ENCODE results near the gene EREG. TPM values are rescaled to one million over a fixed set of nuclear protein-coding genes. Genes with fewer than 3 reads are reported as not detected.

The EREG gene, protein sequence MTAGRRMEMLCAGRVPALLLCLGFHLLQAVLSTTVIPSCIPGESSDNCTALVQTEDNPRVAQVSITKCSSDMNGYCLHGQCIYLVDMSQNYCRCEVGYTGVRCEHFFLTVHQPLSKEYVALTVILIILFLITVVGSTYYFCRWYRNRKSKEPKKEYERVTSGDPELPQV
- total RNA-seq (2014; rRNA removed; shearing (Covaris generic)) (not detected in 2 replicates), total RNA-seq (2022) (not detected in 2 replicates), Bru-seq, nascent RNA (percentile 30 among the genes with signal in this experiment), BruChase-seq, experiment 1, labeled RNA remaining after a 6-hour chase (percentile 30 among the genes with signal in this experiment), BruChase-seq, experiment 2, labeled RNA remaining after a 2-hour chase (percentile 38 among the genes with signal in this experiment)
- long read RNA-seq = 0 reads

DNA sequence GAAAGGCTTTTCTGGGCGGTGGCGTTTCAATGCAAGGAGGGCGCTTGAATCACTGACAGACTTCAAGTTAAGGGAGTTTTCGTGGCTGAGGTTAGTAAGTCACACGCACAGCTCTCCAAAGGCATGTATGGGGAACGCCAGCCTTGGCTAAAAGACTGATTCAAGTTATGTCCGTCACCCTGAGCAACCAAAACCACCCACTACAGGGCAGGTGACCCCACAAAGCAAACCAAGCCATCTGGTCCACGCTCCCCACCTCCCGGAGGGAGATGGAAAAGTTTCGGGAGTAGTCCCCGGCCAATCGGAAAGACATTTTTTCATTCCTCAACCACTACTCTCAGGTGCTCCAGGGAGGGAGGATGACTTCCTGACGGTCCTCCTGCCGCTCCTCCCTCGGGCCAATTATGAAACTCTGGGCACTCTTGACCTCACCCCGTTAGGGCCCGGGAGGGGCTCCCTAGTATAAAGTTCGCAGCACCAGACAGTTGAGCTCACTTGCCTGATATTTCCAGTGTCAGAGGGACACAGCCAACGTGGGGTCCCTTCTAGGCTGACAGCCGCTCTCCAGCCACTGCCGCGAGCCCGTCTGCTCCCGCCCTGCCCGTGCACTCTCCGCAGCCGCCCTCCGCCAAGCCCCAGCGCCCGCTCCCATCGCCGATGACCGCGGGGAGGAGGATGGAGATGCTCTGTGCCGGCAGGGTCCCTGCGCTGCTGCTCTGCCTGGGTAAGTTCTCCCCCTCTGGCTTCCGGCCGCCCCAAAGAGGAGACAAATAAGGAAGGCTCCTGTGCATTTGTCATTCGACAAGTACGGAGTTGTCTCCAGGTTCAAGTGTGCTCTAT, at the start of gene EREG:
EREG (plus strand) TSS at position 494 of the 840 bp plus-strand sequence; CDS start at position 658, 164 bp downstream.
- Histone ChIP-seq H3K4me1 (ENCODE audit: insufficient read depth, low read length, poor library complexity, severe bottlenecking) (no peaks in the 10 kb centered on the region), H3K4me3 (ENCODE audit: low read depth, low read length, poor library complexity, severe bottlenecking) (no peak within 1 kb of the TSS), H3K4me2 (ENCODE audit: low read length) (no peak within 1 kb of the TSS), H3K9me2 (ENCODE audit: insufficient read depth, low read length) (no peaks in the 10 kb centered on the region), H3K27ac (ENCODE audit: low read depth, low read length, poor library complexity, severe bottlenecking) (no peak within 1 kb of the TSS), H3K36me3 (ENCODE audit: insufficient read depth, low read length) (no peaks in the 10 kb centered on the region), H2AFZ (ENCODE audit: low read length) (no peak within 1 kb of the TSS), H3K9me3 (ENCODE audit: low read length) (no peaks in the 10 kb centered on the region), H3K79me2 (ENCODE audit: insufficient read depth, low read depth, low read length) (no peaks in the 10 kb centered on the region), H4K20me1 (ENCODE audit: insufficient read depth, low read length) (no peaks in the 10 kb centered on the region)
- CTCF ChIA-PET (ENCODE audit: unreplicated experiment) = no interaction called here
- POLR2A ChIA-PET = no interaction called here
- intact Hi-C loops (cut with micrococcal nuclease; ENCODE audit: unreplicated experiment) = no loop called here
- DNase-seq (ENCODE audit: low spot score) = no peak
- no TSS peak for BruUV-seq (replicated peaks)
- TF ChIP-seq, protein P1, sequence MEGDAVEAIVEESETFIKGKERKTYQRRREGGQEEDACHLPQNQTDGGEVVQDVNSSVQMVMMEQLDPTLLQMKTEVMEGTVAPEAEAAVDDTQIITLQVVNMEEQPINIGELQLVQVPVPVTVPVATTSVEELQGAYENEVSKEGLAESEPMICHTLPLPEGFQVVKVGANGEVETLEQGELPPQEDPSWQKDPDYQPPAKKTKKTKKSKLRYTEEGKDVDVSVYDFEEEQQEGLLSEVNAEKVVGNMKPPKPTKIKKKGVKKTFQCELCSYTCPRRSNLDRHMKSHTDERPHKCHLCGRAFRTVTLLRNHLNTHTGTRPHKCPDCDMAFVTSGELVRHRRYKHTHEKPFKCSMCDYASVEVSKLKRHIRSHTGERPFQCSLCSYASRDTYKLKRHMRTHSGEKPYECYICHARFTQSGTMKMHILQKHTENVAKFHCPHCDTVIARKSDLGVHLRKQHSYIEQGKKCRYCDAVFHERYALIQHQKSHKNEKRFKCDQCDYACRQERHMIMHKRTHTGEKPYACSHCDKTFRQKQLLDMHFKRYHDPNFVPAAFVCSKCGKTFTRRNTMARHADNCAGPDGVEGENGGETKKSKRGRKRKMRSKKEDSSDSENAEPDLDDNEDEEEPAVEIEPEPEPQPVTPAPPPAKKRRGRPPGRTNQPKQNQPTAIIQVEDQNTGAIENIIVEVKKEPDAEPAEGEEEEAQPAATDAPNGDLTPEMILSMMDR (conservative IDR thresholded peaks at IDR 0.05; ENCODE audit: low read length) = no peak
- TF ChIP-seq EZH2phosphoT487 (IDR thresholded peaks at IDR 0.05; ENCODE audit: borderline replicate concordance, low read depth, low read length) = no peak

DNA sequence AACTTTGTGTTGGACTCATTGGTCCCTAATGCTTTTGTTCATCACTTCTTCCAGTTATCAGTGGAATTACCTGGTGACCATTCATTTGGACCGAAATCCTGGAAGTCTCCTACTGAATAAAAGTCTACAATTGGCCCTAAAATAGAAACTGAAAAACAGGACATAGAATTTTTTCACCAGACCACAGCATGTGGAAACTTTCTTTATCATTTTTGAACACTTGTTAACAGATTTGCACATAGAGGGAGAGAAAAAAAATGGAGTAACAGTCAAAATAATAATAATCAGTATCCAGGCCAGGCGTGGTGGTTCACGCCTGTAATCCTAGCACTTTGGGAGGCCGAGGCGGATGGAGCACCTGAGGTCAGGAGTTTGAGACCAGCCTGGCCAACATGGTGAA, 49.6 kb upstream of the EREG start:
- H3K9me3 ChIP-seq (ENCODE audit: low read length) = no peaks in the 10 kb centered on the region
- no peak overlapping the region for H3K4me3 ChIP-seq (ENCODE audit: low read depth, low read length, poor library complexity, severe bottlenecking)
- H3K27ac ChIP-seq (ENCODE audit: low read depth, low read length, poor library complexity, severe bottlenecking) = no peak overlapping the region
- ChIA-PET CTCF (ENCODE audit: unreplicated experiment) (no interaction called here), POLR2A (no interaction called here)
- no peaks in the 10 kb centered on the region for H4K20me1 ChIP-seq (ENCODE audit: insufficient read depth, low read length)
- H2AFZ ChIP-seq (ENCODE audit: low read length) = no peak overlapping the region
- H3K4me1 ChIP-seq (ENCODE audit: insufficient read depth, low read length, poor library complexity, severe bottlenecking) = no peaks in the 10 kb centered on the region
- intact Hi-C loops (cut with micrococcal nuclease; ENCODE audit: unreplicated experiment) = no loop called here
- H3K9me2 ChIP-seq (ENCODE audit: insufficient read depth, low read length) = no peaks in the 10 kb centered on the region
- no peak overlapping the region for H3K4me2 ChIP-seq (ENCODE audit: low read length)
- no TSS peak for BruUV-seq (replicated peaks)
- no peaks in the 10 kb centered on the region for H3K36me3 ChIP-seq (ENCODE audit: insufficient read depth, low read length)
- DNase-seq (ENCODE audit: low spot score) = no peak
- H3K79me2 ChIP-seq (ENCODE audit: insufficient read depth, low read depth, low read length) = no peaks in the 10 kb centered on the region
- TF ChIP-seq, protein P1 (conservative IDR thresholded peaks at IDR 0.05; ENCODE audit: low read length) = no peak
- no peak for TF ChIP-seq EZH2phosphoT487 (IDR thresholded peaks at IDR 0.05; ENCODE audit: borderline replicate concordance, low read depth, low read length)
